ENCODE measurements around the gene PROX2.

Gene PROX2

GRCh38 chr14:74898694-74899093, 22.7 kb upstream of the PROX2 start:
- ATAC-seq (ENCODE audit: low read depth): no peak
- peak overlapping the region; percentile 30 for H3K27ac Mint-ChIP-seq
- DNase-seq (ENCODE audit: low spot score in 2 of 2): no peak
- peaks cover 42% of the 10 kb centered on the region for H3K36me3 Mint-ChIP-seq
- H3K4me1 Mint-ChIP-seq: peaks cover 22% of the 10 kb centered on the region
- H3K27me3 Mint-ChIP-seq: no peaks in the 10 kb centered on the region
- no peak overlapping the region for H3K4me3 Mint-ChIP-seq
- no peaks in the 10 kb centered on the region for H3K9me3 Mint-ChIP-seq

- Mint-ChIP-seq H3K9me3 (no peaks in the 10 kb centered on the region), H3K4me1 (peaks cover 23% of the 10 kb centered on the region), H3K27ac (no peak overlapping the region), H3K4me3 (no peak overlapping the region), H3K27me3 (no peaks in the 10 kb centered on the region), H3K36me3 (peaks cover 44% of the 10 kb centered on the region)
- no peak for DNase-seq (ENCODE audit: low spot score in 2 of 2)
- no peak for ATAC-seq (ENCODE audit: low read depth)
Measured at GRCh38 chr14:74898083-74898482, 22.1 kb upstream of the PROX2 start.

- no peak for DNase-seq (ENCODE audit: low spot score in 2 of 2)
- ATAC-seq (ENCODE audit: low read depth): no peak
- no peaks in the 10 kb centered on the region for H3K27me3 Mint-ChIP-seq
- peaks cover 44% of the 10 kb centered on the region for H3K36me3 Mint-ChIP-seq
- no peak overlapping the region for H3K4me3 Mint-ChIP-seq
- no peaks in the 10 kb centered on the region for H3K9me3 Mint-ChIP-seq
- H3K4me1 Mint-ChIP-seq: peaks cover 23% of the 10 kb centered on the region
- H3K27ac Mint-ChIP-seq: no peak overlapping the region
Measured at GRCh38 chr14:74897642-74898041, 21.7 kb upstream of the PROX2 start.

- ATAC-seq (ENCODE audit: low read depth): no peak
- no peak overlapping the region for H3K4me3 Mint-ChIP-seq
- no peak overlapping the region for H3K27ac Mint-ChIP-seq
- no peaks in the 10 kb centered on the region for H3K27me3 Mint-ChIP-seq
- peaks cover 42% of the 10 kb centered on the region for H3K36me3 Mint-ChIP-seq
- H3K9me3 Mint-ChIP-seq: no peaks in the 10 kb centered on the region
- H3K4me1 Mint-ChIP-seq: peaks cover 26% of the 10 kb centered on the region
- no peak for DNase-seq (ENCODE audit: low spot score in 2 of 2)
Measured at GRCh38 chr14:74896400-74896799, 20.5 kb upstream of the PROX2 start.

DNA sequence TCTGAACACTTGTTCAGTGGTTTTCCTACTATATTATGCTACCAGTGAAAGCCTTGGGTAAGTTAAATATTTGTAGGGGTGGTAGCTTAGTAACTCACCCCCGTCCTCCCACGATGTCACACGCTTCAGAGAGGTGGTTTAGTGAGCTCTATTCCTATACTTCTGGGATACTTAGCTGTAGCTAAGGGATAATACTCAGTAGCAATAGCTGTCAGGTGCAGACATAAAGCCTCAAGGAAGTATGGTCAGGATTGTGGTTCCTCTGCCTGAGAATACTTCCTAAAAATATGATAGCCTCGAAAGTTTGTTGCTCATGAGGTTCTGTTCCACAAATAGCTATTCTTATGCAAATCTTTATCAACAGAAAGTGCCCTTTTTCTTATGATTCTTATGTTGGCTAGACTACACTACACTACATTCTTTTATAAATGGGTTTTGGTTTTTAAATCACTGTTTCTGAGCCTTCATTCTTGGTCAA, 17.7 kb upstream of the PROX2 start:
- peak overlapping the region; percentile 92 for H3K27ac Mint-ChIP-seq
- H3K9me3 Mint-ChIP-seq: no peaks in the 10 kb centered on the region
- peaks cover 35% of the 10 kb centered on the region for H3K36me3 Mint-ChIP-seq
- ATAC-seq (ENCODE audit: low read depth) (peak; percentile 71), DNase-seq (ENCODE audit: low spot score in 2 of 2) (no peak)
- H3K4me3 Mint-ChIP-seq: peak overlapping the region; percentile 88
- H3K4me1 Mint-ChIP-seq: peaks cover 26% of the 10 kb centered on the region
- H3K27me3 Mint-ChIP-seq: no peaks in the 10 kb centered on the region

DNA sequence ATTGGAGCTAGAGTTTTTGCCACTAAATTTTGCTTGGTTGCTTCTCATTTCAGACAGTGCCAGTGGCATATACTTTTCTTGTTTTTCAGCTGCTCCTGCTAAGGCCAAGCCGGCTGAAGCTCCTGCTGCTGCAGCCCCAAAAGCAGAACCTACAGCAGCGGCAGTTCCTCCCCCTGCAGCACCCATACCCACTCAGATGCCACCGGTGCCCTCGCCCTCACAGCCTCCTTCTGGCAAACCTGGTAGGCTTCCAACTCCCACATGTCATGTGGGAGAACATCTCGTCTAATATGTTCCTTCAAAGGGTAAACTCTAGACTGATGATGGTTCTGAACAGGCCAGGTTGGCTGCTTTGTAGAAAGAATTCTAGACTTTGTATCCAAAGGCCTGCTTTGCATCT, 16.8 kb upstream of the PROX2 start:
- peak overlapping the region; percentile 92 for H3K27ac Mint-ChIP-seq
- peaks cover 35% of the 10 kb centered on the region for H3K36me3 Mint-ChIP-seq
- no peaks in the 10 kb centered on the region for H3K9me3 Mint-ChIP-seq
- peak overlapping the region; percentile 7 for H3K4me3 Mint-ChIP-seq
- peaks cover 26% of the 10 kb centered on the region for H3K4me1 Mint-ChIP-seq
- ATAC-seq (ENCODE audit: low read depth): peak; percentile 71
- no peaks in the 10 kb centered on the region for H3K27me3 Mint-ChIP-seq
- no peak for DNase-seq (ENCODE audit: low spot score in 2 of 2)

DNA sequence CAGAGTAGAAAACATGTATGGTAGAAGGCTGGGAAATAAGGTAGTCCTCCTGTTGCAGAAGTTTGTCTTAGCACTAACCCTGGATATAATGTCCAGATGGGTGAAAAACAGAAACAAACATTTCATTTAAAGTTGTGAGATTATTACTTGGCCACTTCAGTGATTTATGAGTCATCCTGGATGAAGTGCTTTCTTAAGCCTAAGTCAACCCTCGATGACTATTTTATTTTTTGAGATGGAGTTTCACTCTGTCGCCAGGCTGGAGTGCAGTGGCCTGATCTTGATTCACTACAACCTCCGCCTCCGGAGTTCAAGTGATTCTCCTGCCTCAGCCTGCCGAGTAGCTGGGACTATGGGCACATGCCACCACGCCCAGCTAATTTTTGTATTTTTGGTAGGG, 15.9 kb upstream of the PROX2 start:
- Mint-ChIP-seq H3K4me3 (no peak overlapping the region), H3K27ac (peak overlapping the region; percentile 38), H3K36me3 (peaks cover 31% of the 10 kb centered on the region), H3K9me3 (no peaks in the 10 kb centered on the region), H3K4me1 (peaks cover 26% of the 10 kb centered on the region), H3K27me3 (no peaks in the 10 kb centered on the region)
- DNase-seq (ENCODE audit: low spot score in 2 of 2): no peak
- no peak for ATAC-seq (ENCODE audit: low read depth)

GRCh38 chr14:74890262-74890661, 14.3 kb upstream of the PROX2 start:
- Mint-ChIP-seq H3K27me3 (no peaks in the 10 kb centered on the region), H3K4me1 (peaks cover 31% of the 10 kb centered on the region), H3K27ac (no peak overlapping the region), H3K9me3 (no peaks in the 10 kb centered on the region), H3K4me3 (no peak overlapping the region), H3K36me3 (peaks cover 27% of the 10 kb centered on the region)
- ATAC-seq (ENCODE audit: low read depth): no peak
- no peak for DNase-seq (ENCODE audit: low spot score in 2 of 2)

DNA sequence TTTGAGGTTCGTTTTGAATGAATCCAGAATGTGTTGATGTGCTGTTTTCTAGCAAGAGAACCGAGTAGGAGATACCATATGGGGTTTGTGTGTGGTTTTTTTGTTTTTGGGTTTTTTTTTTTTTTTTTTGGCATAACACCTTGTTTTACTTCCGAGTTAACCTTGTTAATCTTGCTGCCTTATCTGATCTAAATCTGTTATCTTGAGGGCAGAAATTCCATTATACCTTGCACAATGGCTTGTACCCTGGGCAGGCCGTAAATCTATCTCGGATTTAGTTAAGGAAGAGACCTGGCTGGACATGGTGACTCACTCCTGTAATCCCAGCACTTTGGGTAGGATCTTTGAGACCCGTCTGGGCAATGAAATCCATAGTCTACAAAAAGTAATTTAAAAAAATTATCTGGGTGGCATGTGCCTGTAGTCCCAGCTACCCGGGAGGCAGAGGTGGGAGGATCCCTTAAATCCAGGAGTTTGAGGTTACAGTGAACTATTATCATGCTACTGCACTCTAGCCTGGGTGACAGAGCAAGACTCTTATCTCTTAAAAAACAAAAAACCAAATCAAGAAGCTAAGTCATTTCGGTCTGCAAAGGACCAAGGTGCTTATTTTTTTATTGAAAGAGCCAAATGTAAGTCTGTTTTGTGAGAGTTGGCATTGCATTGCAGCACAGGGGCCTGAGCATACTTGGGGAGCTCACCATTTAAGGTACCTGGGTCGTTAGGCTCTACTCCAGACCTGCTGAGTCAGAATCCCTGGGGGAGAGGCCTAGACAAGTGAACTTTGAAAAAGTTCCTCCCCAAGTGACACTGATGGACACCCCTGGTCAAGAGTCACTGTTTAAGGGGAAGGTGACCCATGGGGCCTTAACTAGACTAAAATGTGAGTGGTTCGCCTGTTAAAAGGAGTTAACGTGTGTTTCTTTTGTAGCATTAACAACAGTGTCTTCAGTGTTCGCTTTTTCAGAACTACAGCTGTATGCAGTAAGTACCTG, 12.5 kb upstream of the PROX2 start:
- Mint-ChIP-seq H3K9me3 (no peaks in the 10 kb centered on the region), H3K27me3 (no peaks in the 10 kb centered on the region), H3K36me3 (peaks cover 21% of the 10 kb centered on the region), H3K4me3 (no peak overlapping the region), H3K4me1 (peaks cover 35% of the 10 kb centered on the region), H3K27ac (peak overlapping the region; percentile 60)
- DNase-seq (ENCODE audit: low spot score in 2 of 2): no peak
- ATAC-seq (ENCODE audit: low read depth): no peak

DNA sequence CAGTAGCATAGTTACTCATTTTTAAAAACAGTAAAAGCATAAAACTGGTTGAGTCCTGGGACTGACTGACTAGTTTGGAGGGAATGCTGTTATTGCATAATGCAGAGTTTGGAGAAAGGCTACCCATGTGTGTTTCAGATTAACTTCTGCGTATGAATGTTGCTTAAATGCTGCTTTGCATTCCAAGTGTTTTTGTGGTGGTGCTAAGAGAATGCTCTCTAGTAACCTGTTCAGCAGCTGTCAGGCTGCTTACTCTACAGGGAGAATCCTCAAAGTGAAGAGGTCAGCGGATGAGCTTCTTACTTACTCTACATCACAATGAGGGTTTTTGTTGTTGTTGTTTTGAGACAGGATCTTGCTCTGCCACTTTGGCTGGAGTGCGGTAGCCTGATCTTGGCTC, 10.1 kb upstream of the PROX2 start:
- no peaks in the 10 kb centered on the region for H3K9me3 Mint-ChIP-seq
- H3K4me1 Mint-ChIP-seq: peaks cover 35% of the 10 kb centered on the region
- H3K27ac Mint-ChIP-seq: no peak overlapping the region
- DNase-seq (ENCODE audit: low spot score in 2 of 2) (no peak), ATAC-seq (ENCODE audit: low read depth) (no peak)
- H3K36me3 Mint-ChIP-seq: peaks cover 21% of the 10 kb centered on the region
- H3K27me3 Mint-ChIP-seq: no peaks in the 10 kb centered on the region
- no peak overlapping the region for H3K4me3 Mint-ChIP-seq

DNA sequence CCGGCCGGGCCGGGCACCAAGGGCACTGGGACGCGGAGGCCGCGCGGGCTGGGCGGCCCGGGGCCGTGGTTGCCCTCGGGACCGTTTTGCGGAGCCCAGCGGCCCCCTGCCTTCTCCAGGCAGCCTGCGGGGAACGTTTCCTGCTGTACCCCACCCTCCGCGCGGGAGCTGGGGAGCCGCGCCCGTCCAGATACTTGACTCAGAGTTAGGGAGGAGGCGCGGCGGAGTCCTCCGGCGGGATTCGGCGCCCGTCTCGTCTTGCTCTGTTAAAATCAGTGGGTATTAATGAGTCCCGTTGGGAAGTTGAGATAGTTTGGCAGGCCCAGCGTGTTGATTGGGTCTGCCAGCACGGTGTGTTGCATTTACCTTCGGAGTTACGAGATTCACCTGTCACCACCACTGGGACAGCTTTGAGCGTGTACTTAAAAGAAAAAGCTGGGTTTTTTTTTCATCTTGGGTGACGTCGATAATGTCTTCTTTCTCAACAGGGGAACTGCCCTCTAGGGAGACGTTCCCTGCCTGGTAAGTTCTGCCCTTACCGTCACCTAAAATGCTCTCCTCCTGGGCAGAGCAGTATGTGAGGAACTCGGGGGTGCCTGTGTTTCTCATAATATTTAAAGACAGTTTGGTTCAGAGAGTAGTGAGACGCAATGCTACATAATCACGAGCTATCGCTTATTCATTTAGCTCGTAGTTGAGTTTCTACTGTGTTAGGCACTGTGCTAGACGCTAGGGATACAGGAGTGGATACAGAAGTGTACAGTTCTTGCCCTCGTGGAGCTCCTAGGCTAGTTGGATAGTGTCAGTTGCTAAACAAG, 6.4 kb upstream of the PROX2 start:
- Mint-ChIP-seq H3K9me3 (no peaks in the 10 kb centered on the region), H3K4me1 (peaks cover 45% of the 10 kb centered on the region), H3K27ac (peak overlapping the region; percentile 99), H3K4me3 (peak overlapping the region; percentile 100), H3K27me3 (no peaks in the 10 kb centered on the region), H3K36me3 (peaks cover 12% of the 10 kb centered on the region)
- ATAC-seq (ENCODE audit: low read depth): peak; percentile 61
- peak in 1 of 2 donors; percentile 51 for DNase-seq (ENCODE audit: low spot score in 2 of 2)

DNA sequence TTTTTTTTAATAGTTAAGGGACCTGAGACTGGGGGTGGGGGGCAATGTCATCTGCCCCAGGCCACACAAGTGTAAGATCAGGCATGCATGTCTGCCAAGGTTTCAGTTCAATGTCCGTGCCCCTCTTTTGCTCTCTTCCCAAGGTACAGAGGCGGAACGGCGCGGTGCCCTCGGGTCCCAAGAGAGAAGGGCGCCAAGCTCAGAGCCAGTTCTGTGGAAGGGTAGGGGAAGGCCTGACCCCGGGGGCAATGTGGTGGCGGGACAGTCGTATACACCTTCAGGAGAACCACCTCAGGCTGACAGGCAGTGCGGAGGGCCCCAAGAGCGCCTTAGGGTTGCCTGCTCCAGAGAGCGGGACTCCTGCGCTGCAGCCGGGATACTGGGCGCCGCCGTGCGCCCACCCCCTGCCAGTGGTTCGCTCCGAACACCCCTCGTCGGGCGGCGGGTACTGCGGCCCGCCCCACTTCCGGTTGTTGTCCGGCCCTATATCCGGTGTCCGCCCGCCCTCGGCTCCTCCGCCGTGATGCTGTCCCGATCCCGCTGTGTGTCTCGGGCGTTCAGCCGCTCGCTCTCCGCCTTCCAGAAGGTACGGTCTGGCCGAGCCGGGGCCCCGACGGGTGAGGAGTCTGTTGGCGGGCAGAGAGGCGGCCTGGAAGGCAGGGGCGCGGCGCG, 5.6 kb upstream of the PROX2 start, which contains the start of gene DLST:
Gene DLST, plus strand, starts transcription at position 486 of the 672 bp plus-strand sequence. Its CDS starts 38 bp downstream, at position 524.
- peaks cover 45% of the 10 kb centered on the region for H3K4me1 Mint-ChIP-seq
- peak; percentile 84 to 93 for DNase-seq (ENCODE audit: low spot score in 2 of 2)
- peak; percentile 86 for ATAC-seq (ENCODE audit: low read depth)
- peak within 1 kb of the TSS; percentile 100 for H3K4me3 Mint-ChIP-seq
- H3K36me3 Mint-ChIP-seq: peaks cover 12% of the 10 kb centered on the region
- H3K27ac Mint-ChIP-seq: peak within 1 kb of the TSS; percentile 99
- no peaks in the 10 kb centered on the region for H3K27me3 Mint-ChIP-seq
- H3K9me3 Mint-ChIP-seq: no peaks in the 10 kb centered on the region

GRCh38 chr14:74879427-74880182, 3.7 kb upstream of the PROX2 start:
- ATAC-seq (ENCODE audit: low read depth): no peak
- no peaks in the 10 kb centered on the region for H3K9me3 Mint-ChIP-seq
- DNase-seq (ENCODE audit: low spot score in 2 of 2): no peak
- H3K27me3 Mint-ChIP-seq: no peaks in the 10 kb centered on the region
- peak overlapping the region; percentile 30 for H3K4me3 Mint-ChIP-seq
- H3K27ac Mint-ChIP-seq: peak overlapping the region; percentile 39
- peaks cover 8% of the 10 kb centered on the region for H3K36me3 Mint-ChIP-seq
- peaks cover 44% of the 10 kb centered on the region for H3K4me1 Mint-ChIP-seq

Measured in memory B cell (primary cell).